Skeletal muscle satellite cell (primary cell): ENCODE results near the gene DEAF1.

Source experiments
- H3K27me3 ChIP-seq: 2 replicates; pipeline ENCODE4 v1.7.0; 2013; ENCODE audit warnings: low read length; ENCODE audit not compliant: control insufficient read depth, insufficient read depth
- H3K36me3 ChIP-seq: 2 replicates; pipeline ENCODE4 v1.7.0; 2013; ENCODE audit warnings: mild to moderate bottlenecking, control low read depth, low read length; ENCODE audit not compliant: insufficient read depth
- H3K4me1 ChIP-seq: 2 replicates; pipeline ENCODE4 v1.7.0; 2013; ENCODE audit warnings: low read length; ENCODE audit not compliant: control insufficient read depth, insufficient read depth
- H3K4me2 ChIP-seq: 2 replicates; pipeline ENCODE4 v1.7.0; 2013; ENCODE audit warnings: mild to moderate bottlenecking, low read length
- H3K4me3 ChIP-seq: 2 replicates; pipeline ENCODE4 v1.7.0; 2013; ENCODE audit warnings: low read length
- H3K9ac ChIP-seq: 2 replicates; pipeline ENCODE4 v1.7.0; 2013; ENCODE audit warnings: mild to moderate bottlenecking, low read depth, low read length, moderate library complexity
- H3K9me3 ChIP-seq: replicated peaks from 2 replicates; pipeline ENCODE4 v1.7.0; 2013; ENCODE audit warnings: mild to moderate bottlenecking, control low read depth, low read length

The DEAF1 gene

GRCh38 chr11:720017-720641, 25.1 kb upstream of the DEAF1 start:
- Histone ChIP-seq H3K9me3 (no peaks in the 10 kb centered on the region), H3K36me3 (no peaks in the 10 kb centered on the region), H3K9ac (no peak overlapping the region), H3K27me3 (peaks cover 23% of the 10 kb centered on the region), H3K4me1 (peaks cover 11% of the 10 kb centered on the region), H3K4me2 (no peak overlapping the region), H3K4me3 (no peak overlapping the region)

- H3K4me1 ChIP-seq = peaks cover 11% of the 10 kb centered on the region
- H3K9me3 ChIP-seq = no peaks in the 10 kb centered on the region
- H3K4me2 ChIP-seq = peak overlapping the region; percentile 1
- no peak overlapping the region for H3K4me3 ChIP-seq
- peaks cover 23% of the 10 kb centered on the region for H3K27me3 ChIP-seq
- no peak overlapping the region for H3K9ac ChIP-seq
- H3K36me3 ChIP-seq = no peaks in the 10 kb centered on the region
These were observed 24.4 kb upstream of the DEAF1 start for GRCh38 chr11:719214-720016.

GRCh38 chr11:714436-714835, 19.4 kb upstream of the DEAF1 start:
- no peaks in the 10 kb centered on the region for H3K36me3 ChIP-seq
- H3K4me3 ChIP-seq = no peak overlapping the region
- H3K9me3 ChIP-seq = no peaks in the 10 kb centered on the region
- H3K27me3 ChIP-seq = no peaks in the 10 kb centered on the region
- H3K4me2 ChIP-seq = no peak overlapping the region
- H3K9ac ChIP-seq = no peak overlapping the region
- H3K4me1 ChIP-seq = peaks cover 8% of the 10 kb centered on the region

GRCh38 chr11:709109-709997, 14.3 kb upstream of the DEAF1 start:
- Histone ChIP-seq H3K4me2 (no peak overlapping the region), H3K36me3 (no peaks in the 10 kb centered on the region), H3K4me1 (peaks cover 32% of the 10 kb centered on the region), H3K9ac (no peak overlapping the region), H3K4me3 (no peak overlapping the region), H3K27me3 (no peaks in the 10 kb centered on the region), H3K9me3 (no peaks in the 10 kb centered on the region)

- H3K27me3 ChIP-seq = no peaks in the 10 kb centered on the region
- H3K36me3 ChIP-seq = peaks cover 2% of the 10 kb centered on the region
- H3K4me2 ChIP-seq = no peak overlapping the region
- no peak overlapping the region for H3K9ac ChIP-seq
- H3K4me1 ChIP-seq = peaks cover 35% of the 10 kb centered on the region
- H3K4me3 ChIP-seq = no peak overlapping the region
- H3K9me3 ChIP-seq = no peaks in the 10 kb centered on the region
These were observed 13.5 kb upstream of the DEAF1 start for GRCh38 chr11:708511-708910.

GRCh38 chr11:707817-708420, 12.9 kb upstream of the DEAF1 start:
- H3K36me3 ChIP-seq = peaks cover 5% of the 10 kb centered on the region
- H3K9me3 ChIP-seq = no peaks in the 10 kb centered on the region
- no peak overlapping the region for H3K4me3 ChIP-seq
- H3K4me2 ChIP-seq = peak overlapping the region; percentile 78
- H3K27me3 ChIP-seq = no peaks in the 10 kb centered on the region
- peaks cover 40% of the 10 kb centered on the region for H3K4me1 ChIP-seq
- H3K9ac ChIP-seq = no peak overlapping the region

- Histone ChIP-seq H3K4me3 (peak overlapping the region; percentile 66), H3K27me3 (no peaks in the 10 kb centered on the region), H3K4me2 (peak overlapping the region; percentile 78), H3K9ac (peak overlapping the region; percentile 63), H3K4me1 (peaks cover 48% of the 10 kb centered on the region), H3K9me3 (no peaks in the 10 kb centered on the region), H3K36me3 (peaks cover 8% of the 10 kb centered on the region)
These were observed 12.2 kb upstream of the DEAF1 start for GRCh38 chr11:706957-707816.

GRCh38 chr11:706439-706956, 11.5 kb upstream of the DEAF1 start:
- H3K9me3 ChIP-seq = no peaks in the 10 kb centered on the region
- peaks cover 50% of the 10 kb centered on the region for H3K4me1 ChIP-seq
- peak overlapping the region; percentile 63 for H3K9ac ChIP-seq
- no peaks in the 10 kb centered on the region for H3K27me3 ChIP-seq
- peaks cover 8% of the 10 kb centered on the region for H3K36me3 ChIP-seq
- peak overlapping the region; percentile 66 for H3K4me3 ChIP-seq
- peak overlapping the region; percentile 78 for H3K4me2 ChIP-seq

GRCh38 chr11:705646-706438, 10.8 kb upstream of the DEAF1 start, which contains the start of gene EPS8L2:
EPS8L2 (plus strand) TSS chr11:706231; CDS start chr11:709408, 3,177 bp downstream.
- no peaks in the 10 kb centered on the region for H3K27me3 ChIP-seq
- H3K4me2 ChIP-seq = peak within 1 kb of the TSS; percentile 78
- peak within 1 kb of the TSS; percentile 66 for H3K4me3 ChIP-seq
- H3K4me1 ChIP-seq = peaks cover 49% of the 10 kb centered on the region
- H3K9me3 ChIP-seq = no peaks in the 10 kb centered on the region
- H3K9ac ChIP-seq = peak within 1 kb of the TSS; percentile 63
- peaks cover 8% of the 10 kb centered on the region for H3K36me3 ChIP-seq
